OCI-LY7 (cell line): ENCODE data around the gene PM20D2. TPM values are rescaled to one million over a fixed set of nuclear protein-coding genes. Genes with fewer than 3 reads are reported as not detected.

ENCODE experiments used
- BruUV-seq: library from RNA; stranded (reverse); fragments of 400-500 nt; replicated peaks from 2 replicates; lab custom pipeline; 2021; lab: Mats Ljungman, UMichigan
- CTCF ChIA-PET: fragments of 300-600 bp; sonication (Branson Sonifier 250); formaldehyde crosslinking; loops from one replicate; lab custom pipeline; 2022; ENCODE audit warnings: antibody characterized with exemption; ENCODE audit not compliant: unreplicated experiment; lab: Charles Lee
- POLR2A ChIA-PET: fragments of 300-600 bp; sonication (Branson Sonifier 250); formaldehyde crosslinking; loops from one replicate; lab custom pipeline; 2022; ENCODE audit warnings: antibody characterized with exemption; lab: Charles Lee
- DNase-seq: peaks from one replicate; pipeline ENCODE4 v3.0.0-alpha.2; 2015; ENCODE audit warnings: low spot score
- H2AFZ ChIP-seq: fragments of 200-600 bp; sonication (generic), shearing (Covaris generic); 2 replicates; pipeline ENCODE4 v1.6.1; 2014; ENCODE audit warnings: mild to moderate bottlenecking, antibody characterized with exemption, low read length, moderate library complexity
- H3K27ac ChIP-seq: fragments of 200-600 bp; sonication (generic); 2 replicates; pipeline ENCODE4 v1.5.1; 2014; ENCODE audit warnings: mixed run types, low read depth, mild to moderate bottlenecking, moderate library complexity, low read length, inconsistent platforms; ENCODE audit not compliant: poor library complexity, severe bottlenecking
- H3K36me3 ChIP-seq: fragments of 200-600 bp; sonication (generic); 2 replicates; pipeline ENCODE4 v1.6.1; 2014; ENCODE audit warnings: mild to moderate bottlenecking, antibody characterized with exemption, low read length, moderate library complexity, mixed read lengths; ENCODE audit not compliant: insufficient read depth
- H3K4me1 ChIP-seq: fragments of 200-600 bp; sonication (generic); 2 replicates; pipeline ENCODE4 v1.5.1; 2014; ENCODE audit warnings: mild to moderate bottlenecking, low read length; ENCODE audit not compliant: insufficient read depth, poor library complexity, severe bottlenecking
- H3K4me2 ChIP-seq: fragments of 200-600 bp; sonication (generic); 2 replicates; pipeline ENCODE4 v1.6.1; 2014; ENCODE audit warnings: mild to moderate bottlenecking, low read length
- H3K4me3 ChIP-seq: fragments of 200-600 bp; sonication (generic); 2 replicates; pipeline ENCODE4 v1.5.1; 2014; ENCODE audit warnings: mild to moderate bottlenecking, low read depth, low read length; ENCODE audit not compliant: poor library complexity, severe bottlenecking
- H3K79me2 ChIP-seq: fragments of 200-600 bp; sonication (generic); 2 replicates; pipeline ENCODE4 v1.6.1; 2016; ENCODE audit warnings: low read depth, mild to moderate bottlenecking, low read length, moderate library complexity, mixed read lengths; ENCODE audit not compliant: insufficient read depth
- H3K9me2 ChIP-seq: fragments of 200-600 bp; sonication (generic); 2 replicates; pipeline ENCODE4 v1.6.1; 2016; ENCODE audit warnings: mild to moderate bottlenecking, low read length, mixed read lengths; ENCODE audit not compliant: insufficient read depth
- H3K9me3 ChIP-seq: fragments of 200-600 bp; sonication (generic); 2 replicates; pipeline ENCODE4 v1.6.1; 2014; ENCODE audit warnings: mild to moderate bottlenecking, mixed run types, low read length, mixed read lengths
- H4K20me1 ChIP-seq: fragments of 200-600 bp; sonication (generic); 2 replicates; pipeline ENCODE4 v1.6.1; 2014; ENCODE audit warnings: mild to moderate bottlenecking, antibody characterized with exemption, low read length, moderate library complexity, mixed read lengths; ENCODE audit not compliant: insufficient read depth
- EZH2phosphoT487 ChIP-seq: fragments of 200-600 bp; sonication (generic); IDR thresholded peaks from 2 replicates; pipeline ENCODE4 v1.6.1; 2018; ENCODE audit warnings: low read depth, borderline replicate concordance, mild to moderate bottlenecking, mixed run types, antibody characterized with exemption, low read length, moderate library complexity, mixed read lengths
- intact Hi-C: fragments of 100-400 bp; cut with micrococcal nuclease; formaldehyde crosslinking; loops from one replicate; pipeline ENCODE4 v1.10.0; 2022; ENCODE audit not compliant: unreplicated experiment
- total RNA-seq, 2 experiments: library from RNA; depleted of rRNA in 1 of 2; stranded (reverse); fragments of >200 nt in 1 of 2; shearing (Covaris generic) in 1 of 2; gene quantifications; 2 replicates each; pipeline ENCODE4 v1.2.3, GENCODE V29; 2014 to 2022
- TF ChIP-seq, protein P1 (sequence below): fragments of 200-600 bp; sonication (generic); conservative IDR thresholded peaks from 2 replicates; pipeline ENCODE4 v1.5.1; 2014; ENCODE audit warnings: mild to moderate bottlenecking, antibody characterized with exemption, low read length, moderate library complexity, mixed read lengths

The PM20D2 gene
- total RNA-seq, 2 experiments from 2014 or later: 35.1 to 36.1 TPM

GRCh38 chr6:89208551-89208950 lies 62.7 kb downstream of the PM20D2 start:
- intact Hi-C loops: no loop called here
- H2AFZ ChIP-seq: no peak overlapping the region
- no peaks in the 10 kb centered on the region for H3K4me1 ChIP-seq
- no TSS peak for BruUV-seq
- H3K4me2 ChIP-seq: no peak overlapping the region
- ChIA-PET CTCF (no interaction called here), POLR2A (interaction anchor here (0.5 to 0.6 kb wide), 3 partner anchors 14 to 396 kb away, joined by 3 read pairs; no protein-coding TSS in a partner anchor)
- no peaks in the 10 kb centered on the region for H3K9me3 ChIP-seq
- no peaks in the 10 kb centered on the region for H3K79me2 ChIP-seq
- H3K36me3 ChIP-seq: no peaks in the 10 kb centered on the region
- H3K9me2 ChIP-seq: no peaks in the 10 kb centered on the region
- TF ChIP-seq, protein P1, sequence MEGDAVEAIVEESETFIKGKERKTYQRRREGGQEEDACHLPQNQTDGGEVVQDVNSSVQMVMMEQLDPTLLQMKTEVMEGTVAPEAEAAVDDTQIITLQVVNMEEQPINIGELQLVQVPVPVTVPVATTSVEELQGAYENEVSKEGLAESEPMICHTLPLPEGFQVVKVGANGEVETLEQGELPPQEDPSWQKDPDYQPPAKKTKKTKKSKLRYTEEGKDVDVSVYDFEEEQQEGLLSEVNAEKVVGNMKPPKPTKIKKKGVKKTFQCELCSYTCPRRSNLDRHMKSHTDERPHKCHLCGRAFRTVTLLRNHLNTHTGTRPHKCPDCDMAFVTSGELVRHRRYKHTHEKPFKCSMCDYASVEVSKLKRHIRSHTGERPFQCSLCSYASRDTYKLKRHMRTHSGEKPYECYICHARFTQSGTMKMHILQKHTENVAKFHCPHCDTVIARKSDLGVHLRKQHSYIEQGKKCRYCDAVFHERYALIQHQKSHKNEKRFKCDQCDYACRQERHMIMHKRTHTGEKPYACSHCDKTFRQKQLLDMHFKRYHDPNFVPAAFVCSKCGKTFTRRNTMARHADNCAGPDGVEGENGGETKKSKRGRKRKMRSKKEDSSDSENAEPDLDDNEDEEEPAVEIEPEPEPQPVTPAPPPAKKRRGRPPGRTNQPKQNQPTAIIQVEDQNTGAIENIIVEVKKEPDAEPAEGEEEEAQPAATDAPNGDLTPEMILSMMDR: no peak
- TF ChIP-seq EZH2phosphoT487: no peak
- no peak overlapping the region for H3K4me3 ChIP-seq
- no peaks in the 10 kb centered on the region for H4K20me1 ChIP-seq
- DNase-seq: no peak
- H3K27ac ChIP-seq: no peak overlapping the region

DNA sequence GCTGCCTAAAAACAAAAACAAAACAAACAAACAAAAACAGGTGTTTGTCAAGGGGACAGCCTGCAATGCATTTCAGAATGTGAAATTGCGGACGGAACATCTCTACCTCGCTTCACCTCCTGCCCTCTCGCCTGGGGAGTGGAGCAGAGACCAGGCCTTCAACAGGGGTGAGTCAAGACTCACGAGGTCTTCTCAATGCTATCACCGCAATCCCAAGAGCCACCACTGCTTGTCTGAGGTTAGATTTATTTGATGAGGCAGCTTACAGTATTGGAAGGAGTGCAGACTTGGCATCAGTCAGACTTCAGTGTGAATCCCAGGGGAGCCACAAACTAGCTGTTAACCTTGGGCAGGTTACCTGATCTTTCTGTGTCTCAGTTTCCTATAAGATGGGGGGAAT lies 63.6 kb downstream of the PM20D2 start:
- no peak for TF ChIP-seq EZH2phosphoT487
- TF ChIP-seq, protein P1: no peak
- DNase-seq: no peak
- H4K20me1 ChIP-seq: no peaks in the 10 kb centered on the region
- no peaks in the 10 kb centered on the region for H3K79me2 ChIP-seq
- H3K27ac ChIP-seq: no peak overlapping the region
- POLR2A ChIA-PET: interaction anchor here (0.7 to 0.9 kb wide), 2 partner anchors 10 to 28 kb away, joined by 4 to 6 read pairs; no protein-coding TSS in a partner anchor
- CTCF ChIA-PET: no interaction called here
- no peak overlapping the region for H2AFZ ChIP-seq
- H3K9me3 ChIP-seq: no peaks in the 10 kb centered on the region
- no peak overlapping the region for H3K4me2 ChIP-seq
- H3K9me2 ChIP-seq: no peaks in the 10 kb centered on the region
- no peaks in the 10 kb centered on the region for H3K36me3 ChIP-seq
- intact Hi-C loops: no loop called here
- no TSS peak for BruUV-seq
- no peak overlapping the region for H3K4me3 ChIP-seq
- H3K4me1 ChIP-seq: no peaks in the 10 kb centered on the region

DNA sequence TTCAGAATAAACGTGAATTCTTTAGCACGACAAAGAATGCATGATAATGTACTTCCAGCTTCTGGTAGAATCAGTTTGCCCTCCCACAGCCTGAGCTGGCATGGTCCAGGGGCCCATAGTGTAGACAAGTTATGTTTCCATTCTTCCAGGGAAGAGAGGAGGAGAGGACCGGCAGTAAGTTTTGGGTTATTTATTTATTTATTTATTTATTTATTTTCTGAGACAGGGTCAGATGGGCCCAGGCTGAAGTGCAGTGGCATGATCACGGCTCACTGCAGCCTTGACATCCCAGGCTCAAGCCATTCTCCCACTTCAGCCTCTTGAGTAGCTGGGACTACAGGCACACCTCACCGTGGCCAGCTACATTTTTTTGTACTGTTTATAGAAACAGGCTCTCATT lies 66.6 kb downstream of the PM20D2 start:
- no peaks in the 10 kb centered on the region for H3K4me1 ChIP-seq
- no peaks in the 10 kb centered on the region for H4K20me1 ChIP-seq
- H3K36me3 ChIP-seq: no peaks in the 10 kb centered on the region
- no peak for DNase-seq
- POLR2A ChIA-PET: interaction anchor here (0.6 to 0.7 kb wide), 2 partner anchors 28 to 632 kb away, joined by 3 read pairs; no protein-coding TSS in a partner anchor
- no peak overlapping the region for H2AFZ ChIP-seq
- intact Hi-C loops: no loop called here
- H3K79me2 ChIP-seq: no peaks in the 10 kb centered on the region
- CTCF ChIA-PET: no interaction called here
- TF ChIP-seq EZH2phosphoT487: no peak
- TF ChIP-seq, protein P1: no peak
- BruUV-seq: no TSS peak
- no peak overlapping the region for H3K4me3 ChIP-seq
- no peaks in the 10 kb centered on the region for H3K9me3 ChIP-seq
- no peak overlapping the region for H3K4me2 ChIP-seq
- H3K9me2 ChIP-seq: no peaks in the 10 kb centered on the region
- H3K27ac ChIP-seq: no peak overlapping the region
